GM18907 (cell line): Measurements from ENCODE around the gene FSTL4.

Source experiments
- ATAC-seq: cut with Tn5 transposase; IDR thresholded peaks from one replicate; pipeline ENCODE4 v1.9.1; 2021; ENCODE audit warnings: mild to moderate bottlenecking, moderate library complexity; ENCODE audit not compliant: unreplicated experiment

FSTL4 gene

GRCh38 chr5:133252133-133252480 lies 360.2 kb downstream of the FSTL4 start:
- ATAC-seq, result no peak

- ATAC-seq, result no peak
Observed at GRCh38 chr5:133251296-133252132, 360.8 kb downstream of the FSTL4 start.

- ATAC-seq, result no peak
Observed at GRCh38 chr5:133250527-133250926, 361.8 kb downstream of the FSTL4 start.

GRCh38 chr5:133249593-133249992 lies 362.7 kb downstream of the FSTL4 start:
- ATAC-seq, result no peak

GRCh38 chr5:133247881-133248624 lies 364.3 kb downstream of the FSTL4 start:
- no peak for ATAC-seq

GRCh38 chr5:133247151-133247709 lies 365.1 kb downstream of the FSTL4 start:
- ATAC-seq, result no peak

- ATAC-seq, result no peak
Observed at GRCh38 chr5:133246376-133247150, 365.8 kb downstream of the FSTL4 start.

GRCh38 chr5:133246053-133246370 lies 366.3 kb downstream of the FSTL4 start:
- ATAC-seq, result no peak

GRCh38 chr5:133245191-133246052 lies 366.9 kb downstream of the FSTL4 start:
- ATAC-seq, result no peak

- ATAC-seq, result peak; percentile 56
Observed at GRCh38 chr5:133244242-133244641, 368.1 kb downstream of the FSTL4 start.

GRCh38 chr5:133243196-133243595 lies 369.1 kb downstream of the FSTL4 start:
- no peak for ATAC-seq

GRCh38 chr5:133242221-133242835 lies 370.0 kb downstream of the FSTL4 start:
- peak; percentile 42 for ATAC-seq

GRCh38 chr5:133241179-133242092 lies 370.9 kb downstream of the FSTL4 start:
- ATAC-seq, result no peak

GRCh38 chr5:133240425-133241091 lies 371.8 kb downstream of the FSTL4 start:
- ATAC-seq, result no peak

- ATAC-seq, result no peak
Observed at GRCh38 chr5:133238426-133239205, 373.7 kb downstream of the FSTL4 start.

GRCh38 chr5:133236976-133237375 lies 375.4 kb downstream of the FSTL4 start:
- ATAC-seq, result no peak

- ATAC-seq, result no peak
Observed at GRCh38 chr5:133236541-133236951, 375.8 kb downstream of the FSTL4 start.
